Mucosa of descending colon (tissue), 3 donors: Measurements from ENCODE around the gene TMEM117. TPM values are rescaled to one million over a fixed set of nuclear protein-coding genes. Genes with fewer than 3 reads are reported as not detected.

ENCODE experiments used
- ATAC-seq: fragments of 200-7000 bp; cut with Tn5 transposase; one replicate; pipeline ENCODE4 v1.9.1; 2020; ENCODE audit warnings: mild to moderate bottlenecking, moderate library complexity
- DNase-seq, 3 donors: peaks; one replicate each; pipeline ENCODE4 v3.0.0-alpha.2; 2020
- H3K36me3 ChIP-seq: fragments of 200-600 bp; one replicate; pipeline ENCODE4 v1.8.0; 2021; ENCODE audit warnings: low read depth, mild to moderate bottlenecking
- H3K4me1 ChIP-seq: fragments of 200-600 bp; one replicate; pipeline ENCODE4 v1.8.0; 2021; ENCODE audit warnings: low read depth, mild to moderate bottlenecking
- H3K4me3 ChIP-seq: fragments of 200-600 bp; one replicate; pipeline ENCODE4 v1.8.0; 2021; ENCODE audit warnings: mild to moderate bottlenecking
- H3K9me3 ChIP-seq: fragments of 200-600 bp; one replicate; pipeline ENCODE4 v1.8.0; 2021; ENCODE audit warnings: mild to moderate bottlenecking
- CTCF ChIP-seq: fragments of 200-600 bp; IDR thresholded peaks from one replicate; pipeline ENCODE4 v1.8.0; 2022; ENCODE audit warnings: antibody characterized with exemption, mild to moderate bottlenecking
- intact Hi-C, 2 donors: fragments of 100-400 bp; cut with DNase I in 1 of 2; cut with micrococcal nuclease in 1 of 2; formaldehyde crosslinking; loops; one replicate each; pipeline versions ENCODE4 v1.11.0 to v1.11.1; 2022; cut with DNase I, micrococcal nuclease
- total RNA-seq, 3 donors: library from RNA; stranded (reverse); fragmentation: NEBNext Ultra II Directional in 2 of 3; extraction: Animal tissue kit (Norgen Biotek cat#: 25700) in 2 of 3; gene quantifications; one replicate each; pipeline versions ENCODE4 v1.2.1 to v1.2.4, GENCODE V29; 2021 to 2023
- donor health status: DM: no; HTN: no; CAD: no; lungs with moderate emphysema.
- donor health status: DM: no; HTN: no; CAD: no.
- donor health status: DM: no; HTN: yes; CAD: no.

Gene TMEM117
- total RNA-seq, 3 donors from 2014 or later: 10.1 to 15.2 (median 12.3) TPM

- Histone ChIP-seq H3K9me3 (no peaks in the 10 kb centered on the region), H3K4me1 (no peaks in the 10 kb centered on the region), H3K36me3 (no peaks in the 10 kb centered on the region), H3K4me3 (no peak overlapping the region)
- intact Hi-C loops: no loop called here
- no peak for TF ChIP-seq CTCF
- ATAC-seq (no peak), DNase-seq (no peak)
Observed at GRCh38 chr12:44431647-44432343, 595.9 kb downstream of the TMEM117 start.

DNA sequence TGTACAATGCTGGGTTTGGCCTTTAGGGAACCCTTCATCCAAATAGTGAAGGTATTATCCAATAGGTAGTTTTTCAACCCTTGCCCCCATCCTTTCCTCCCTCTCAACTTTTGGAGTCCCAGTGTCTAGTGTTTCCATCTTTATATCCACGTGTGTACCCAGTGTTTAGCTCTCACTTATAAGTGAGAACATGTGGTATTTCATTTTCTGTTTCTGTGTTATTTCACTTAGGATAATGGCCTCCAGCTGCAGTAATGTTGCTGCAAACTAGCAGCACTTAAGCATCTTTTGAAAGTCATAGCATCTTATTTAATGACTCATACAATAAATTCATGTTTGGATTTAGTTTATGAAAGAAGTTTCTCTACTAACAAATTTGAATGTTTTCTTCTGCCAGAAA lies 597.8 kb downstream of the TMEM117 start:
- no peaks in the 10 kb centered on the region for H3K9me3 ChIP-seq
- H3K36me3 ChIP-seq: no peaks in the 10 kb centered on the region
- H3K4me1 ChIP-seq: no peaks in the 10 kb centered on the region
- ATAC-seq (no peak), DNase-seq (no peak)
- TF ChIP-seq CTCF: no peak
- intact Hi-C loops: no loop called here
- no peak overlapping the region for H3K4me3 ChIP-seq

DNA sequence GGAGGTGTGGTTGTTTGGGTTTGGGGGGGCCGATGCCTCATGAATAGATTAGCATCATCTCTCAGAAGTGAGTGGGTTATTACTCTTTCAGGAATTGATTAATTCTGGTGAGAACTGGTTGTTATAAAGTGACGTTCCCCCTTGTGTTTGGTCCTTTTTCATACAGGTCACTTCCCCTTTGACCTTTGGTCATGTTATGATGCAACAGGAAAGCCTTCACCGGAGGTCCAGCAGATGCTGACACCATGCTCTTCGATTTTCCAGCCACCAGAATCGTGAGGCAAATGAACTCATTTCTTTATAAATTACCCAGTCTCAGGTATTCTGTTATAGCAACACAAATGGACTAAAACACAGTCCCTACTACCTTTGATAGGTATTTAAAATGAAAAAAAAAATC lies 600.9 kb downstream of the TMEM117 start:
- H3K4me1 ChIP-seq: no peaks in the 10 kb centered on the region
- no peak overlapping the region for H3K4me3 ChIP-seq
- ATAC-seq (no peak), DNase-seq (no peak)
- TF ChIP-seq CTCF: no peak
- no peaks in the 10 kb centered on the region for H3K36me3 ChIP-seq
- no peaks in the 10 kb centered on the region for H3K9me3 ChIP-seq
- intact Hi-C loops: no loop called here

Other genes starting within 250 kb of the TMEM117 start
- 10 to 100 TPM in 2 of 3 donors, 1 to 10 TPM in 1; 9.2 to 18.0 (median 15.1) TPM for gene PUS7L, start 77.3 kb upstream of the TMEM117 start, total RNA-seq
- gene IRAK4, start 77.1 kb upstream of the TMEM117 start, total RNA-seq: 10 to 100 TPM; 20.8 to 22.0 (median 20.9) TPM
- gene TWF1, start 29.8 kb upstream of the TMEM117 start, total RNA-seq: 100 to 1,000 TPM; 108 to 124 (median 116) TPM